Fibroblast of lung (primary cell): ENCODE measurements around the gene NSMF. TPM values are rescaled to one million over a fixed set of nuclear protein-coding genes. Genes with fewer than 3 reads are reported as not detected.
"Not testable (repeated sequence)": the region's sequence is repeated elsewhere in the genome, so short reads cannot be mapped to it uniquely, and the experiment has no call there.

Source experiments
- DNase-seq, 2 donors: peaks; one replicate each; pipeline versions ENCODE4 v3.0.0 to v3.0.0-alpha.2; 2010; ENCODE audit warnings: low read depth in 2 of 2
- H2AFZ ChIP-seq: 2 replicates; pipeline ENCODE4 v1.5.1; 2012; ENCODE audit warnings: low read length, control low read depth, inconsistent platforms
- H3K27ac ChIP-seq: 2 replicates; pipeline ENCODE4 v1.5.1; 2011; ENCODE audit warnings: low read length, control low read depth; ENCODE audit not compliant: insufficient read depth
- H3K27me3 ChIP-seq: 2 replicates; pipeline ENCODE4 v1.5.1; 2011; ENCODE audit warnings: mild to moderate bottlenecking, low read length; ENCODE audit not compliant: control insufficient read depth, insufficient read depth
- H3K36me3 ChIP-seq: 2 replicates; pipeline ENCODE4 v1.5.1; 2011; ENCODE audit warnings: low read length; ENCODE audit not compliant: control insufficient read depth, insufficient read depth
- H3K4me1 ChIP-seq: 2 replicates; pipeline ENCODE4 v1.5.1; 2011; ENCODE audit warnings: low read length; ENCODE audit not compliant: control insufficient read depth, insufficient read depth; ENCODE audit errors: extremely low read depth
- H3K4me2 ChIP-seq: 2 replicates; pipeline ENCODE4 v1.5.1; 2011; ENCODE audit warnings: low read length, control low read depth; ENCODE audit not compliant: insufficient read depth; ENCODE audit errors: extremely low read depth
- H3K4me3 ChIP-seq, 4 experiments: fragments of 200-600 bp in 1 of 4; sonication (generic) in 1 of 4; replicated peaks in 1 of 4; 2 replicates each; pipeline ENCODE4 v1.5.1; 2011 to 2016; ENCODE audit warnings: low read length in 4 of 4, low read depth in 3 of 4, mild to moderate bottlenecking in 3 of 4, control low read depth in 2 of 4, inconsistent platforms in 1 of 4, mixed read lengths in 1 of 4; ENCODE audit not compliant: insufficient read depth in 1 of 4; ENCODE audit errors: control extremely low read depth in 1 of 4
- H3K79me2 ChIP-seq: 2 replicates; pipeline ENCODE4 v1.5.1; 2012; ENCODE audit warnings: mild to moderate bottlenecking, low read length, inconsistent platforms; ENCODE audit not compliant: control insufficient read depth, insufficient read depth
- H3K9ac ChIP-seq: 2 replicates; pipeline ENCODE4 v1.5.1; 2011; ENCODE audit warnings: mild to moderate bottlenecking, low read length, control low read depth; ENCODE audit not compliant: insufficient read depth
- H3K9me3 ChIP-seq: 2 replicates; pipeline ENCODE4 v1.5.1; 2012; ENCODE audit warnings: low read depth, low read length; ENCODE audit not compliant: control insufficient read depth, insufficient read depth
- H4K20me1 ChIP-seq: 2 replicates; pipeline ENCODE4 v1.5.1; 2011; ENCODE audit warnings: low read length; ENCODE audit not compliant: control insufficient read depth, insufficient read depth; ENCODE audit errors: extremely low read depth
- CTCF ChIP-seq, 2 donors: IDR thresholded peaks in 1 of 2; conservative IDR thresholded peaks in 1 of 2; 1 replicate in 1 of 2; 2 replicates in 1 of 2; pipeline ENCODE4 v1.5.1; 2011 to 2012; ENCODE audit warnings: low read length in 2 of 2, control low read depth in 1 of 2, inconsistent platforms in 1 of 2, low read depth in 1 of 2, mild to moderate bottlenecking in 1 of 2
- EZH2 ChIP-seq: IDR thresholded peaks from 2 replicates; pipeline ENCODE4 v1.5.1; 2012; ENCODE audit warnings: low read length, control low read depth, mild to moderate bottlenecking; ENCODE audit errors: missing control alignments
- polyA plus RNA-seq, 2 donors: library from polyadenylated mRNA; depleted of rRNA in 1 of 2; stranded (reverse) in 1 of 2; unstranded in 1 of 2; fragments of >200 nt; gene quantifications; 2 replicates each; pipeline ENCODE4 v1.2.1, GENCODE V29; 2011 to 2012; ENCODE audit warnings: missing spikeins in 1 of 2
- total RNA-seq: library from RNA; depleted of rRNA; stranded (reverse); fragments of >200 nt; gene quantifications from 2 replicates; pipeline ENCODE4 v1.2.1, GENCODE V29; 2014

NSMF gene
- total and polyA plus RNA-seq, 2 donors (not counting 1 experiment from before 2014, with no cell fraction given), result 13.4 to 15.0 TPM

GRCh38 chr9:137411260-137411644, 47.9 kb downstream of the NSMF start:
- no peak overlapping the region for H3K9ac ChIP-seq
- no peaks in the 10 kb centered on the region for H3K36me3 ChIP-seq
- H3K27ac ChIP-seq, result no peak overlapping the region
- H3K4me2 ChIP-seq, result no peak overlapping the region
- no peaks in the 10 kb centered on the region for H3K9me3 ChIP-seq
- H3K79me2 ChIP-seq, result no peaks in the 10 kb centered on the region
- no peak for DNase-seq
- H3K27me3 ChIP-seq, result no peaks in the 10 kb centered on the region
- no peak overlapping the region for H2AFZ ChIP-seq
- H3K4me1 ChIP-seq, result peaks cover 19% of the 10 kb centered on the region
- TF ChIP-seq EZH2 (no peak), CTCF (conservative IDR thresholded peaks at IDR 0.05 in 1 of 2, IDR thresholded peaks at IDR 0.05 in 1 of 2; ENCODE audit: low read depth in 1 of 2, low read length in 2 of 2) (no peak)
- no peak overlapping the region for H3K4me3 ChIP-seq
- H4K20me1 ChIP-seq, result no peaks in the 10 kb centered on the region

GRCh38 chr9:137410891-137411249, 48.3 kb downstream of the NSMF start:
- H3K27ac ChIP-seq, result no peak overlapping the region

GRCh38 chr9:137410236-137410890, 48.8 kb downstream of the NSMF start:
- not testable (repeated sequence) for H3K27me3 ChIP-seq, H3K4me3 ChIP-seq, DNase-seq, H3K79me2 ChIP-seq, H3K27ac ChIP-seq, H4K20me1 ChIP-seq, H3K36me3 ChIP-seq, H3K4me2 ChIP-seq, H3K9ac ChIP-seq, H3K9me3 ChIP-seq, H2AFZ ChIP-seq
- H3K4me1 ChIP-seq, result peaks cover 19% of the 10 kb centered on the region

More at GRCh38 chr9:137410891-137411249, 48.3 kb downstream of the NSMF start:
- no peak for TF ChIP-seq CTCF (conservative IDR thresholded peaks at IDR 0.05 in 1 of 2, IDR thresholded peaks at IDR 0.05 in 1 of 2; ENCODE audit: low read depth in 1 of 2, low read length in 2 of 2)
- TF ChIP-seq EZH2, result no peak
- Histone ChIP-seq H3K9me3 (no peaks in the 10 kb centered on the region), H3K4me3 (no peak overlapping the region), H2AFZ (no peak overlapping the region), H3K79me2 (no peaks in the 10 kb centered on the region), H3K27me3 (no peaks in the 10 kb centered on the region), H3K4me2 (no peak overlapping the region), H4K20me1 (no peaks in the 10 kb centered on the region), H3K9ac (no peak overlapping the region), H3K36me3 (no peaks in the 10 kb centered on the region), H3K4me1 (peaks cover 19% of the 10 kb centered on the region)
- no peak for DNase-seq
